NCI-H82 (cell line): ENCODE data around the gene GCLC.
"Not testable (repeated sequence)": the region's sequence is repeated elsewhere in the genome, so short reads cannot be mapped to it uniquely, and the experiment has no call there.

Source experiments
- DNase-seq: peaks from one replicate; lab custom pipeline; 2025; lab: John Stamatoyannopoulos, UW

GCLC gene

DNA sequence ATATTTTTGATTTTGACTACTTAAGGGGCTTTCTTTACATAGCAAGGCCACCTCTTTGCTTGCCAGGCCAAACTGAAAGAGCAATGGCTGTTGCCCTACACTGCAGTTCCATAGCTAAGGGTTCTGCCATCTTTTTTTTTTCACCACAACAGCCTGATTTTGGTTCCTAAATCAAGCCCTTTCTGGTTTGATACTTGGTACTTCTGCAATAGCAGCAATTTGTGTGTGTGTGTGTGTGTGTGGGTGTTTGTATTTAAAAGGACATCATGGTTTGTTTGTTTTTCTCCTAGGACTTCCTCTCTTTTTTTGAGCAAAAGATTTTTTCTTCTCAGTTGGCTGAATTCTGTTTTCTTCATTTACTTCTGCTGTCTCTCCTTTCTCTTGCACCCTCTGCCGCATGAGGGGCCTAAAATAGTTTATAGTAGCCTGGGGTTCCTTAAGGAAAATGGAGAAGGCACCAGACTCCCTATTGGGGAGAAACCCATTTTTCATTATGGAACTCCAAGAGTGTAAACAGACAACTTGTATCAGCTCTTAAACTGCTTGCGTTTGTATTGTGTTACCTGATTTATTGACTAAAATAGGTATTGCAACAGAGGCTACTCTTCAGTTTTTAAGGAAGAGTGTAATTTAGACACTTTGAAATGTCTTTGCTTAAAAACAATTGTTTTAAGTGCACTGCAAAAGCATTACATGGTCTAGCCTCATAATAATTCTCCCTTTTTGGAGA, 12.2 kb upstream of the GCLC start:
- no peak for DNase-seq

DNA sequence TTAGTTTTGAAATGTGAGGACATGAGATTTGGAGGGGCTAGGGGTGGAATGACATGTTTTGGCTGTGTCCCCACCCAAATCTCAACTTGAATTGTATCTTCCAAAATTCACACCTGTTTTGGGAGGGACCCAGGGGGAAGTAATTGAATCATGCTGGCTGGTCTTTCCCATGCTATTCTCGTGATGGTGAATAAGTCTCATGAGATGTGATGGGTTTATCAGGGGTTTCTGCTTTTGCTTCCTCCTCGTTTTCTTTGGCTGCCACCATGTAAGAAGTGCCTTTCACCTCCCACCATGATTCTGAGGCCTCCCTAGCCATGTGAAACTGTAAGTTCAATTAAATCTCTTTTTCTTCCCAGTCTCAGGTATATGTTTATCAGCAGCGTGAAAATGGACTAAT, 8.7 kb upstream of the GCLC start:
- not testable (repeated sequence) for DNase-seq

DNA sequence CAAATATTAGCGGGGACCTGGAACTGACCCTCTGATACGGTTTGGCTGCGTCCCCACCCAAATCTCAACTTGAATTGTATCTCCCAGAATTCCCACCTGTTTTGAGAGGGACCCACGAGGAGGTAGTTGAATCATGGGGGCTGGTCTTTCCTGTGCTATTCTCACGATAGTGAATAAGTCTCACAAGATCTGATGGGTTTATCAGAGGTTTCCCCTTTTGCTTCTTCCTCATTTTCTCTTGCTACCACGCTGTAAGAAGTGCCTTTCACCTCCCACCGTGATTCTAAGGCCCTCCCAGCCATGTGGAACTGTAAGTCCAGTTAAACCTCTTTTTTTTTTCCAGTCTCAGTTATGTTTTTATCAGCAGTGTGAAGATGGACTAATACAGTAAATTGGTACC, 6.8 kb upstream of the GCLC start:
- not testable (repeated sequence) for DNase-seq

DNA sequence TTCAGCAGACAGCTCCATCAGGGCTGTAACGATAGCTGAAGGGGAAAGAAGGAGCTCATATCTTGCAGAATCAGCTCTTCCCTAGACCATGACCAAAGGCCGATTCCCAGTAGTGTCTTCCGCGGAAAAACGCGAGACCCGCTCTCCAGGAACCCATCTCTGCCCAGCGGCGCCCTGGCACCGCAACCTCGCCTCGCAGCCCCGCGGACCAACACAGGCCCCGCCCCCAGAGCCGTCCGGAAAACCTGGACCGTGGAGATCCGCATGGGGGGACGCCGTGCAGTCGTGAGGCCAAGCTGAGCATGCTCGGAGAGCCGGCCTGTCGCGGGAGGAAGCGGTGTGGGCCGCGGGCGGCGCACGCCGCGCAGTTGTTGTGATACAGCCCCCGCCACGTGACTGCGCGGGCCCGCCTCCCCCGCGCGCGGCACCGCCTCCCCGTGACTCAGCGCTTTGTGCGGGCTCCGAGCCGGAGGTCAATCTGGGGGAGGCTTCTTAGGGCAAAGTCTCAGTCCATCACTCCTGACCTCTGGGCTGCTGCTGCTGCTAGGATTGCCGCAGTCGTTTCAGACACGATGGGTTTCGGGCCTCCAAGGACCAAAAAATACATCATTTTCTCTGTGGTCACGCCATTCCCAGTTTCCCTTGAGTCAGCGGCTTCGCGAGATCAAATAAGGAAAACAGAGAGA, 3.1 kb upstream of the GCLC start:
- peak; percentile 94 for DNase-seq

DNA sequence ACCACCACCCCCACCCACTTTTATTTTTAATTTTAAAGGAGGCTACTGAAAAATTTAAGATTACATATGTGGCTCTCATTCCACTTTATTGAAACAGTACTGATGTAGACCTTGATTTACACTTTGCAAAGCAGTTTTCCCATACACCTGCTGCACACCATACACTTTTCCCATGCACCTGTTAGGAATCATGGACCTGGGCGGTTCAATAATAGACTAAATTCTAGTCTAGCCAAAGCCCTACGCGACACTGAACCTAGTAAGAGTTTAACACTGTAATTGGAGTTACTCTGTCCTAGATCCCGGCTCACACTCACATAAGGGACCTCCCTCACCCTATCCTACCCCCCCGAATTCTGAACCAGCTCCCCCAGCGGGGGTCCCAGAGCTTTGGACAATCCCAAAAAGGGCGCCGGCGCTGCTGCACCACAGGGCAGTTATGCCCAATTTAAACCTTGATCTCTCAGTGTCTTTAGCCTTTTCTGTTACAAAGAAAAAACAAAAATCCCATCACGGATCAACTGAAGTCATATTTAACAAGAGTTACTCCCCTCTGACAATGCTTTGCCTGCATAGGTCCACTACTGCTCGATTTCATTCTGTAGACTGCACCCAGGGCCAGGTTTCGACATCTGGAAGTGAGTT, 2.4 kb upstream of the GCLC start:
- peak; percentile 27 for DNase-seq

DNA sequence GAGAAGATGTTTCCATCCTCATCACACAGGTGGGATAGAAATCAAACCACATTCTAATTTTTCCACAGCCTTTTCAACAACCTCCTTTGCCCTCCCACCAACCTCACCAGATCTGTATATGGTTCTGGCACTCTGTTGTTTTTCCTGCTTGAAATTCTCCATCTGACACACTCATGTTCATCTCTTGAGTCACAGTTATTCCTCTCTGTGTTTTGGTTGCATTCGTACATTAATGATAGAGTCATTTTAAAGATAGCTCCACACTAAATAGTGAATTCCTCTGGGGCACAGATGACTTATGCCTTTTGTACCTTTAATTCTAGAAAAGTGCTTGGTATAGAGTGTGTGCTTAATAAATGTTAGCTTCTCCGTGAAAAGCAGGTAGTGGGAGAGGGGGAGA, 1.4 kb upstream of the GCLC start:
- DNase-seq = no peak

DNA sequence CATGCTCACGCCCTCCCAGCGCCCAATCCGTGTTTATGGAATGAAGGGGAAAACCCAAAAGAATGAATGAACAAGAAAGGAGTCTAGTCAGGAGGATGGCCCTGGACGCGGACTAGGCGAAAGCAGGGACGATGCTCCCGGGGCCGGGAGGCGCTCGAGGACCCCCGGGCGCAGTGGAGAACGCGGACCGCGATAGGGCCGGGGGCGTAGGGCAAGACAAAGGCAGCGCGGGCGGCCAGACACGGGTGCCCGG, 758 bp downstream of the GCLC start:
- peak; percentile 53 for DNase-seq

DNA sequence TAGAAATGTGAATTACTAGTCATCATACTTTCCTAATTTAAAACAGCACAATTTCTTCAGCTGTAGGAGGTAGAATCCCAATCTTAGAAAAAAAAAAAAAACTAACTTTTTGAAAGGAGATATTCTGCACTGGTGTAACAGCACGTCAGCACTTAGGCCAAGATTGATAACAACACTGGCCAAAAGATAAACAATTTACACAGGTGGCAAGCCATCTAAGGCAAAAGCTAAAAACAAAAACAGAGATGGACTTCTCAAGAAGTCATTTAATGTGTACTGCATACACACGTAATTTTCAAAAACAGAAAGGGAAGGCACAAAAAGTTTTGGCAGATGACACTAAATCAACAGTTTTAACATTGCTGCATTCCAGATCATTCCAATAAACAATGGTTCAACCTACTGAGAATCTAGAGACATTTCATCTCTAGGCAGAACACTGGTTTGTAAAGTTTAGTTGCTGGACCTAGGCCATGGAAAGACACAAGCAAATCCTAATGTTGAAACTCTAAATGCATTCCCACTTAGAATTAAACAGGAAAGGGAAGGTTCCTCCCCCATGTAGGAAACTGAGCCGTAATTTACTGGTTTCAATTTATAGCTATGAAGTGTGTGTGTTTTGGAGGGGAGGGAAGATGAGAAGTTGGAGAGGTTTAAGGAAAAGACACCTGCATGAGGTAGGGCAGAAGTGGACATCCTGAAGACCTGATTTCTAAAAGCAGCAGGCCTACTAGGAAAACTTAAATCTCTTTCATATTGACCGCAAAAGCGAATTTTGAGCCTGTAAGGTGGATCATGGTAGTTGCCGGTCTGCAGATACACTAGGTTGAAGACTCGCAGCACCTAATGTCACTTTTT, 1.3 kb downstream of the GCLC start:
- DNase-seq = no peak

DNA sequence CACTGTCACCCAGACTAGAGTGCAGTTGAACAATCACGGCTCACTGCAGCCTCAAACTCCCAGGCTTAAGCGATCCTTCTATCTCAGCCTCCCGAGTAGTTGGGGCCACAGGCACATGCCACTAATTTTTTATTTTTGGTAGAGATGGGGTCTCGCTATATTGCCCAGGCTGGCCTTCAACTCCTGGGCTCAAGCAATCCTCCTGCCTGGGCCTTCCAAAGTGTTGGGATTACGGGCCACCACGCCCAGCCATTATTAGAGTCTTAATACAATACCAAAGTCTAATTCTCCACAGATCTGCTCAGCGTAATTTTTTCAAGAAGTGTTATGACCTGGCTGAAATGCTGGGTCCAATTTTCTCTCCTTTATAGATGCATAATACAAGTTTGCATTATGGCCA, 3.0 kb downstream of the GCLC start:
- peak; percentile 6 for DNase-seq

DNA sequence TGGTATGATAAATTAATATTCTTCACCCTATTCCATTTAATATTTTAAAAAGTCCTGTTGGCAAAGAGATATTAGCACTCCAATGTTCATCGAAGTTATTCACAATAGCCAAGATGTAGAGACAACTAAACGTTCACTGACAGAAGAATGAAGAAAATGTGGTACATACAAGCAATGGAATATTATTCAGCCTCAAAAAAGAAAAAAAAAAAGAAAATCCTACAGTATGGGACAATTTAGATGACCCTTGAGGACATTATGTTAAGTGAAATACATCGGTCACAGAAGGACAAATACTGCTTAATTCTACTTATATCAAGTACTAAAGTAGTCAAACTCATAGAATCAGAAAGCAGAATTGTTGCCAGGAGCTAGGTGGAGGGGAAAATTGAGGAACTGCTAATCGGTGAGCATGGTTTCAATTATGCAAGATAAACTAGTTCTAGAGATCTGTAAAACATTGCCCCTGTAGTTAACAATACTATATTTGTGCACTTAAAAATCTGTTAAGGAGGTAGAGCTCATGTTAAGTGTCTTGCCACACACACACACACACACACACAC, 4.7 kb downstream of the GCLC start:
- no peak for DNase-seq

DNA sequence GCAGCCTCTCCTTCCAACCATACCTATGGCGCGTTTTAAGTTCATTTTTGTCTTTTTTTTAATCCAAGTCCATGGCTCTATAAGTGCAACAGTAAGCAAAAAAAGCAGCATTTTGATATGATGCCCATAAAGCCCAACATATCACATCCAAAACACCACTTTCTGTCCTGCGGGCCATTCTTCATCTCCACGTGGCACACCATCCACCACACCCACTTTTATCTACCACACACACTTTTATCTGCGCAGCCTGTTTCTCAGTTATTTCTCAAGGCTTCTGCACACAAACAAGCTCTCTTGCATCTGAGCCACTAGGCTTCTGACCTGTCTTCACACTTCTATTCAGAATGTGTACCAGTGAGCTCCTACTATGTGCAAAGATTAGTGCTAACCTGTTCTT, 5.3 kb downstream of the GCLC start:
- no peak for DNase-seq

DNA sequence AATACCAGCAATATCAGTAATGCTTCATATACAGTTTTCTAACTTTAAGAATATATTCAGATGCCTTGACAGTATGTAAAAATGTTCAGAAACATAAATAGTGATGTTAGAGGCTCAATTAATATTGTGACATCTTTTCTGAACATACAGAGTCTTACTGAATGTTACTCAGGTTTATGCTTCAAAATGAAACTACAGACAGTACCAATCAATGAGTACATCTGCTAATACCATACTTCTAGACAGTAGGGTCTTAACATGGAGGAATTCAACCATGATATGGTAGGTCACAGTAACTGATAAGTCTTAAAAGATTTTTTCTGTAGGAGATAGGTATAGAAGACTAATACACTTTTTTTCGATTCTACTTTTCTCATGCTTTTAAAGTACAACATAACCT, 8.3 kb downstream of the GCLC start:
- no peak for DNase-seq

DNA sequence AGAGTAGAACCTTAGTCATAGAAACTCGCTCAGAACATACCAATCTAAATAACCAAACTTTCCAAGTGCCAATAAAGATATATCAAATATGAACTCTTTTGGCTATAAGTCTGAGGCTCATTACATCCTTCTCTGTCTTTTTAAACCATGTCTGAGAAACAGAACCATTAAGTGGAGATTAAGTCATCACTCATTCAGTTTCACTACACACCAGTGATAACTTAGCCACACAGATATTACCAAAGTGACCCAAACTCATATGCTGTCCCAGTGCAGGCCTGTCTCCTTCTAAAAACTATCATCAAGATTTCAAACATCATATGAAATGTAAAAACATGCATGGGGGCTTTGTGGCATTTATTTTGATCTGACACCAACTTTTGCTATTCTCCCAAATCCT, 12.0 kb downstream of the GCLC start:
- no peak for DNase-seq

DNA sequence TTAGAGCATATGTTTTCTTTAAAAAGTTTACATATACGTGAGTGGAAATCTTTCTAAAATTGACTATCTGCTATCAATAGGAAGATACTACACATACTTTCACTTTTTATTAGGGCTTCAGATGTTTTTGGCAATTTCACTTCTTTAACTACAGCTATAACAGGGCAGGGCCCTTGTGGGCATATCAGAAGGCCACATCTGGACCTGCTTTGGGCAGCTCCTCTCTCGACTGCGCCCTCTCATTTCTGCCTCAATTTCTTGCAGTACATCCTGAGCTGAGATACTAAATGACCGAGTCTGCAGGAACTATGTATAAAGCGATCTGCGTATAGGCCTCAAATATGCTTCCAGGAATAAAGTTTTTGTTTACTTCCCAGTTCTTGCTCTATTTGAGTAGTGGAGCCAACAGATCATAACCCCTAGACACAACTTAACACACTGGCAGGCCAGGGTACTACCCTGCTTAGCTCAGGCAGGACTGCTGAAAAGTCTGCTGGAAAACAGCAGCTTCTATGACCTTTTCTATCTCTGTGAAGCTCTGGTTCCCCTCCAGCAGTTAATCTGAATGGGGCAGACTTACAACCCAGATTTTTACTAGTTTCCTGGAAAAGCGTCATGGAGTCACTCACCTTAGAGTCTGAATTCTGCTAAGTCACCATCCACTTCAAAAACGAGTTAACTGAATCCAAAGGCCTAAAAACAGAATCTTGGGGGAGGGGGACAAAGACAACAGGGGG, 12.7 kb downstream of the GCLC start:
- DNase-seq = no peak

DNA sequence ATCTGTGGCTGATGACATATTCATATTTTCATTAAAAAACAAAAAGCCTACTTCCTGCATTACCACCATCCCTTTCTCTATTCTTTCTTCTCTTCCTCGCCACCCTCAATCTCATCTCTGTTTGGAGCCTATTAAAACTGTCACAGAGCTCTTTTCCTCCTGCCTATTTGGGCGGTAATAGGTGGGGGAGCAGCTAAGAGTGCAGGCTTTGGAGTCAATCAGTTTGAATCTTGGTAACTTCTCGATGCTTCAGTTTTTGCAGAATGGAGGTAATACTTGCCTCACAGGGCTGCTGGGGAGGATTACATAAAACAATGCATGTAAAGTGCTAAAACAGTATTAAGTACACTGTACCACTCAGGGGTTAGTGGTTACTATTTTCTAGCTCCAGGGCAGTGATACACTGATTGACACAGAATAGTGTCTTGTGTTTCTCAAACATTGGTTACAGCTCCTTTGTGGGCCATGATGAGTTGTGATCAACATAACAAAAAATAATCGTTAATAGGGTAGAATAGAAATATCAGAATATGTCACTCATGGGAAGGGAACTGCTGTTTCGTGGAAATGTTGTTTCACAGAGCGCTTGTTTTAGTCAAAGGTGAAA, 14.0 kb downstream of the GCLC start:
- no peak for DNase-seq

DNA sequence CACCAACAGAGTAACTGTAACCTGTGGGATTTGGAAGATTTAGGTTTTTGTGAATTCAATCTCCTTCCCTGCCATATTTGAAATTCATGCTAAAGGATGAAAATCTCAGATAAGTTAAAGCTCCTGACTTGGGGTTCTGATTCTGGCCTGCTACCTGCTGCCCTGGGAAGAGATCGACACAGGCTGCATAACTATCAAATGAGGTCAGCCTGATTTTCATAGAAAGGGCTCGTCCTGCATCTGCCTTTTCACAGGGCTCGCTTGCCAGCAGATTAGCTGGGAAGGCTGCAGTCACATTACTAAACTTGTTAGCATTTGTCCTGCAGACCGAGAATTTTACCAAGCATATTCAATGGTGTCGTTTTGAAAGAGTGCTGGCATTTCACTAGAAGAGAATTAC, 14.6 kb downstream of the GCLC start:
- no peak for DNase-seq

DNA sequence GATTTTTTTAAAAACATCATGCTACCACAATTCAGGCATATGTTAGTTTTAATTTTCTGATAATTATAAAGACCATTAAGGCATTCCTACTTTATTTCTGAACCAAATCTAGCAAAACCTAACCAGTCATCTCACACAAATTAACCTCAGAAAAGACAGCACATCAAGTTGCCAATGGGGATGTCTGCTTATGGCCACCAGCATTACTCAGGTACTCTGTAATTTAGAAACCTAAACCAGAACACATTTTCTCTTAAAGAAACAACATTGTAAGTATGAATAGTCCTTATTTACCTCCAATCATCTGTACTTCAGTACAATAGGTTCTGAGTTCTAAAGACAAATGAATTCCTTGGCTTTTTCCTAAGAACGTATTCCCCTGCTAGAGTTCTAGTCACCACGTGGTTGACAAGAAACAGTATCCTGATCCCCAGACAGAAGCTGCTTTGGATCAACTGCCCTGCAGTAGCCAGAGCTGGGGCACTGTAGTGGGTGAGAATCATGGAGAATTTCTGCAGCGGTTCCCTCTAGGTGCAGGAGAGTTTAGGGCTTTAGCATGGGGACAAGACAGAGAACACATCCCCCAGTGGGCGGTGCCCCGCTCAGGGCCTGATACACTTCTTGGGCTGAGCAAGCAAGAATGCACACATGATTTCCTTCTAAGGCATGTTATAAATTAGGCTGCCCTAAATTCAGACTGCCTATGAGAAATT, 15.4 kb downstream of the GCLC start:
- DNase-seq = peak; percentile 30

DNA sequence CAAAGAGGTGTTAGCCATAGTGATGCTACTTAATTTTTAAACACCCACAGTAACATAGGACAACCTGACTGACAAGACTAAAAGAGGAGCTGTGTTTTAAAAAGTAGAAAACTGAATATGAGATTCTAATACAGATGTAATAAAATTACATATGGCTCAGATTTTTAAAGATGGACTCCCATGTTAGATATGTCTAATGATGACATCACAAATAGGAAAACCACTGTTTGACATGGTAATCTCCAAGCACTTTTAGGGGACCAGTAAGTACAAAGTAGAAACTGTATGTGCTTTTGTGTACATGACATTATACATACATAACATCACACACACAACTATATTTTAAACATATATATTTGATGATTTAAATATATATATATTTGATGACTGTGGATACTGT, 16.8 kb downstream of the GCLC start:
- DNase-seq = no peak

DNA sequence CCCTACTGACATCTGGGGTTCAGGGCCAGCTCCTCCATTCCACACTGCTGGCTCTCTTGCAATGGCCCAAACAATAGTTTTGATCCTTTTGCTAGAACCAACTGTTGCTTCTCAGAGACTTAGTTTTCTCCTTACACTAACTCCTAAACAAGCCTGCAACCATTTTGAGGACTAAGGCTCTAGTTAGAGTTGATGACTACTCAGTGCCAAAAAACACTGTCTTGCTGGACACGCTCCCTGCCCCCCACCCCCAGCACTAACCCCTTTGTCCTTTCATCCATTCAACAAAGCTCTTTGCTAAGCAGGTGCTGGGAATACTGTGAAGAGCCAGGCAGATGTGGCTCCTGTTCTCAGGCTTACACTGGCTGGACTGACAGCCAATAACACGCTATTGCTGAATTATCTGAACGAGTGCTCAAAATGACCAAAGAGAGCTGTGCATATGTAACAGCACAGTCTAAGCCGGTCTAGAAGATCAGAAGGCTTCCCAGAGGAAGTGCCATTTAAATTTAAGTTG, 17.6 kb downstream of the GCLC start:
- peak; percentile 18 for DNase-seq

DNA sequence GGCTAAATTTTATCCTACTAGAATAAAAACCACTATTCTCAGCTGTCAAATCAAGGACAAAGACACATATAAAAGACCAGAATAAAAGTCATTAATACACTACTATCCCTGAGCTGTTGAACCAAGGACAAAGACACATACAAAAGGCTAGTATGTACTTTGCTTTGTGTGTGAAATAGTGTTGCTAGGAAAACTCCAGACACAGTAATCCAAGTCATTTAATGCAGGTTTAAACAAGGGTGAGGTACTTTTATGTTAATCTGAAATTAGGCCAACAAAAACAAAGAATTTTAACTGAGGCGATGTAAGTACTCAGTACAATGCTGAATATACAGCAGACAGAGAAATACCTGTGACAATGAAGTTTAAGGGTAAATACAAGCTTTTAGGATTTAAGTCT, 18.9 kb downstream of the GCLC start:
- DNase-seq = no peak

DNA sequence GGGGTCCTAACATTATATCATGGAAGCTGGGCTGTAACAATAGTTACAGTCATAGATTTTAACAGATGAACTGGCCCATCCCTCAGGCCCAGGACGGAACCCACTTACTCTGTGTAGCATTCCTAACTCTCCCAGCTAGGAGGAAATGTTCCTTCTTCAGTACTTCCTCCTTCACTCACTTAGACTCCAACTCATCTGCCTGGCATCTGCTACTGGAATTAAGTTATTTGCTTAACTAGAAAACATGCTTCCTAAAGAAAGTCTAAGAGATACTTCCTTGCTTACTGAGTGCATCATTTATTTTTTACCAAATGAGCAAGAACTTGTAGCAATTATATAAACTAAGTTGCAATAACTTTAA, 20.5 kb downstream of the GCLC start:
- no peak for DNase-seq
